Measurements from ENCODE around the gene GOSR1.

DNA sequence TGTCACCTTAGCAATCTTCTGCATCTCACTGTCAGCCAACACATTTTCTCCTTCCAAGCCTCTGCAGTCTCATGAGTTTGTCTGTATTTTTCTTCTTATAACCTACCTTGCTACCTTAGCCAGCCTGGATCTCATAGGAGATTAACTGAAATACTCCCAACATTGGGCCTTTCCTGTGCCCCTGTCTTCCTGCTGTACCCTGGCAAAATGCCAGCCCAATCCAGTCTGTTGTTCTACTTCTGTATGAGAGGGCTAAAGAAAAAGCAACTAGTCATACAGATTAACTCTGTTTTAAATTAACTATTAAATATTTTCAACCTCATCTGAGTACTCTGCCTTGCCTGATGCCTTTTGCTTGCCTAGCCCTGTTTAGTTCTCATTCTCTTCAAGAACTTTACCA is 18.4 kb downstream of the GOSR1 start:
- TF ChIP-seq EZH2 (optimal IDR thresholded peaks at IDR 0.05; ENCODE audit: low read depth, low read length) (no peak), EZH2phosphoT487 (IDR thresholded peaks at IDR 0.05; ENCODE audit: low read length) (no peak)
- TF ChIP-seq, protein P1, sequence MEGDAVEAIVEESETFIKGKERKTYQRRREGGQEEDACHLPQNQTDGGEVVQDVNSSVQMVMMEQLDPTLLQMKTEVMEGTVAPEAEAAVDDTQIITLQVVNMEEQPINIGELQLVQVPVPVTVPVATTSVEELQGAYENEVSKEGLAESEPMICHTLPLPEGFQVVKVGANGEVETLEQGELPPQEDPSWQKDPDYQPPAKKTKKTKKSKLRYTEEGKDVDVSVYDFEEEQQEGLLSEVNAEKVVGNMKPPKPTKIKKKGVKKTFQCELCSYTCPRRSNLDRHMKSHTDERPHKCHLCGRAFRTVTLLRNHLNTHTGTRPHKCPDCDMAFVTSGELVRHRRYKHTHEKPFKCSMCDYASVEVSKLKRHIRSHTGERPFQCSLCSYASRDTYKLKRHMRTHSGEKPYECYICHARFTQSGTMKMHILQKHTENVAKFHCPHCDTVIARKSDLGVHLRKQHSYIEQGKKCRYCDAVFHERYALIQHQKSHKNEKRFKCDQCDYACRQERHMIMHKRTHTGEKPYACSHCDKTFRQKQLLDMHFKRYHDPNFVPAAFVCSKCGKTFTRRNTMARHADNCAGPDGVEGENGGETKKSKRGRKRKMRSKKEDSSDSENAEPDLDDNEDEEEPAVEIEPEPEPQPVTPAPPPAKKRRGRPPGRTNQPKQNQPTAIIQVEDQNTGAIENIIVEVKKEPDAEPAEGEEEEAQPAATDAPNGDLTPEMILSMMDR (IDR thresholded peaks at IDR 0.05; ENCODE audit: low read length): no peak
